Measurements from ENCODE around the gene PCLO.
"Not testable (repeated sequence)": the region's sequence is repeated elsewhere in the genome, so short reads cannot be mapped to it uniquely, and the experiment has no call there.

The PCLO gene

DNA sequence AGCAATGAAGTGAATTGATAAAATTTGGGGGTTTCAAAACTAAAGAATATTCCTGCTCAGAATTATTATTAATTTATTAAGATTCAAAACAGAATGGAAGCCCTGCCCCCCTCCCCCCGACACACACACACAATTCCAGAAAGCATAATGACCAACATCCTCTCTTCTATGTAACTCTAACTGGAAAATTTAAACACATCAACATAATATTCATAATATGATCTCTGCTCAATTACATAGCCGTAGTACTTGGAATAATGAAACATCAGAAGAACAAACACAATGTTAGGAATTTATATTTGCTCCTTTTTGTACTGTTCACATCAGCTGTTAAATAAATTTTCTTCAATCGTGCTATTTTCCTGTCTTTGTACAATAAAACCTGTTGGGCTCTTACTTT is 20.8 kb downstream of the PCLO start:
- no peak for DNase-seq

DNA sequence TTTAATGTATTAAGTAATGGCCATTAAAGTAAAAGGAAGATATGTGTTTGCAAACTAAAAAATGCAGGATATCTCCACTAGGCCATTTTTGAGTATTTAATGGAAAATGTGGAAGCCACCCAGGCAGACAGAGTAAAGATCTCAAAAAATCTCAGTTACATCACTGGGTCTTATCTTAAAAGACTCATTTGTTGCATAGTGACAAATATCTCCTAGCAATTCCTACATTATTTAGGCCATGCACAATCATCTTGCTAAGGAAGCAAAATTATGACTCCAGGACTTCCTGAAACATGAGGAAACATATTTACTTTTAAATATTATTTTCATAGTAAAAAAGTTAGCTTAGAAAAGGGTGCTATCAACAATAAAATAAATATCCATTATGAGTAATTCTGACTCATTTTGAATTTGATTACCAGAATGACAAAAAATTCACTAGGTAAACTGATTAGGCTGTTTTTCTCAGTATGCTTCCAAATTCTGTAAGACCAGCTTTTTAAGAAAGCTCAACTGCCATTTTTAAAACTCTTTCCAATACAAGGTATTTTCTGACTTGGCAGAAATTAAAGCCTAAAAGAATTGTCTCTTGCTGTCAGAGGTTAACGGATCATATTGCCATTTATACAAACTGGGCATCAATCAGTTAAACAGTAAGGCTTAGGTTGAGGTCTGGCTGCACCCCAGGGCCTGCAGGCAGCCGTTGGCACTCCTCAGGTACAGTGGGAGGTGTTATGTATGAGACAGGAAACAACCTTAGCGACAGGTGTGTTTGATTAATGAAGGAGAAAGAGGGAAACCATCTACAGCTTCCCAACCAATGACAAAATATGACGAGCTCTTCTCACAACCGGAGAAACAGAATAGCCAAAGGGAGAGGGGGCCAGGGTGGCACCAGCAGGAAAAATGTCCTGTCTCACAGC is 31.8 kb downstream of the PCLO start:
- no peak for DNase-seq

DNA sequence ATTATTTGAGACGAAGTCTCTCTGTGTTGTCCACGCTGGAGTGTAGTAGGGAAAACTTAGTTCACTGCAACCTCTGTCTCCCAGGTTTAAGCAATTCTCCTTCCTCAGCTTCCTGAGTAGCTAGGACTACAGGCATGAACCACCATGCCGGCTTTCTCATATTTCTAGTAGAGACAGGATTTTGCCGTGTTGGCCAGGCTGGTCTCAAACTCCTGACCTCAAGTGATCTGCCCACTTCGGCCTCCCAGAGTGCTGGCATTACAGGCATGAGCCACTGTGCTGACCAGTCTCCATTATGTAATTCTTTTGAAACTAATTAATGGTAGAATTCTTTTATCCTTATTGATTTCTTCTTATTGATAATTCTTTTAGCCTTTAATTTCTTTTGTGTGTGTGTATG is 32.5 kb downstream of the PCLO start:
- no peak for DNase-seq

DNA sequence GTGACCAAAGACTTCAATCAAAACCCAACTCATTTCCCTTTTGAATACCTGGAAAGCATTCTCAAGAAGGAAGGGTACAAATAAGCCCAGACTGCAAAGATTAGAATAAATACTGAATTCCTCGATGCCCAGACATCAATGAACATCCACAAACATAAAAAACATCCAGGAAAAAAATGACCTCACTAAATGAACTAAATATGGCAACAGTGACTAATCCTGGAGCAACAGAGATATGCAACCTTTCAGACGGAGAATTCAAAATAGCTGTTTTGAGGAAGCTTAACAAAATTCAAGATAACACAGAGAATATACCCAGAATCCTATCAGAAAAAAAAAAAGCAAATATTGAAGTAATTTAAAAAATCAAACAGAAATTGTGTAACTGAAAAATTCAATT is 43.2 kb downstream of the PCLO start:
- DNase-seq: no peak

DNA sequence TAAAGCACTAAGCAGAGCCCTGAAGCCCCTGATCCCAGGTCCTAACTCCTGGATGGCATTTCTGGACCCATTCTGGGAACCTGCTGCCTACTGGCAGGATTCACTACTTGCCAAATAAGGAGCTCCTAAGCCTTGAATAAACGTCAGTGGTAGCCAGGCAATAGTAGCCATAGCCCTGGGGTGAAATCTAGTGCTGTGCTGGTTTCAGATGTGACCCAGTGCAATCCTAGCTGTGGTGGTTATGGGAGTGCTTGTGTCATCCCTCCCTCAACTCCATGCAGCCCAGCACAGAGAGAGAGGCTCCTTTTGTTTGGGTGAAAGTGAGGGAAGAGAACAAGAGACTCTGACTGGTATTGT is 43.7 kb downstream of the PCLO start:
- no peak for DNase-seq

DNA sequence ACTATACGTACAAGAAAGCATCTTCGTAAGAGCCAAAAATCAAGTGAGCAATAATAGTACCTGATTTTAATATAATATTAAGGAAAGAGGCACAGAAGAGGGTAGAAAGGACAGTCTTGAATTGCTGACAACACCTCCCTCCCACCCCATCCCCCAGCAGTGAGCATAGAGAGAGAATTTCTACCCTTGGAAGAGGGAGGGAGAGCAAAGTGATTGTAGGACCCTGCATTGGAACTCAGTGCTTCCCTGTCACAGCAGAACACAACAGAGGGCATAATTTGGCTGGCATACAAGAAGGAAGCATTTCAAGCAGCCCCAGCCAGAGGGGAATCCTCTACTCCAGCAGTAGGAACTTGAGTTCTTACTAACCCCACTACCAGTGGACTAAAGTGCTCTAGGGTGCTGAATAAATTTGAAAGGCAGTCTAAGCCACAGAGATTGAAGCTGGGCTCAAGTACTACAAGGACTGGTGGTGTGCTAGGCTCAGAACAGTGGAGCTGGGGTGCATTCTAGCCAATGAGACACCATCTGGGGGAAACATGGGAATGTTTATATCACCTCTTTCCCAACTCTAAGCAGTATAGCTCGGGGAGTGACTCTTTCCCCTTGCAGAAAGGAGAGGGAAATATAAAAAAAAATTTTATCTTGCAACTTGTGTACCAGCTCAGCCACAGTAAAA is 44.2 kb downstream of the PCLO start:
- DNase-seq: no peak

DNA sequence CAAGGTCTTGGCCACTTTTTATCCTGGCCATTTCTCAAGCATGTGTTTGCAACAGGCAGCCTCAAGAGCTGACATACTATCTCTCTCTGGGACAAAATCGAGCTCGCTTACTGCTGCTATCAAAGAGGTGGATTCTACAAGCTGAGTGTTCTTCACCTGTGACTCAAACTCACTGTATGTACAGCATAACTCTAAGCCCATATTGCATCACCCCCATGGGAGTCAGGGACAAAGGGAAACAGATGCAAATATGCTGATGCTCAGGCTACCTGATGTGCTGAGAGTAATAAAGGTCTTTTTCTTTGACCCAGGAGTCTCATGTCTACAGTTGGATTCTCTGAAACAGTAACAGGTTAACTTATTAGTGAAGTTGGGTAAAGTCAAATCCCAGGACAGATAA is 45.2 kb downstream of the PCLO start:
- no peak for DNase-seq

DNA sequence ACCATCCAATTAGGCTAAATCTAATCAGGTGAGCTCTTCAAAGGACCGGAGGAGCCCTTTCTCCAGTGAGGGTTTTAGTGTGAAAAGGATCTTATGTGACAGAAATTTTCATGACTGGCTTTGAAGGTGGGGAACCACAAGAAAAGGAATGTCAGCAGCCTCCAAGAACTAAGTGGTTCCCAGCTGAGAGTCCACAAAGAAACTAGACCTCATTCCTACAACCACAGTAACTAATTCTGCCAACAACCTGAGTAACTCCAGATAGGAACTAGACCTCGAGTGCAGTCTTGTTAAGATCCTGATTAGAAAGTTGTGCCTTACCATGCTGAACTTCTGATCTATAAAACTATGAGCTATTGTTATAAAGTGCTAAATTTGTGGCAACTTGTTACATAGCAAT is 51.3 kb downstream of the PCLO start:
- DNase-seq: no peak

DNA sequence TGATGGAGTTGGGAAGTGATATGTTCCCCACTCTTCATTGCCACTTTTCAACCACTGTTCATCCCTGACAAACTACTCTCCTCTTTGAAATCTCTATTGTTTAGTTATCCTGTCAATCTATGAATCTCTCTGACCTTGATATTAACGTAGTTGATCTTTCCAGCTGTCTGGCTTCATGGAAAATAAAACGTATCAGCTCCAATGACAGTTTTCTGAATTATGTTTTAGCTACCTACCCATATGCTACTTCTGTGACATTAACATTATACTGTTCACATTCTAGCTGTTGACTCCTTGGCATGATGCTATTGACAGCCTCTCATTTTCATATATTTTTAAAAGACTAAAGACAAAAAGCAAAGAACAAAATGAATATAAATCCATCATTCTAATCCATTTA is 53.3 kb downstream of the PCLO start:
- DNase-seq: no peak

DNA sequence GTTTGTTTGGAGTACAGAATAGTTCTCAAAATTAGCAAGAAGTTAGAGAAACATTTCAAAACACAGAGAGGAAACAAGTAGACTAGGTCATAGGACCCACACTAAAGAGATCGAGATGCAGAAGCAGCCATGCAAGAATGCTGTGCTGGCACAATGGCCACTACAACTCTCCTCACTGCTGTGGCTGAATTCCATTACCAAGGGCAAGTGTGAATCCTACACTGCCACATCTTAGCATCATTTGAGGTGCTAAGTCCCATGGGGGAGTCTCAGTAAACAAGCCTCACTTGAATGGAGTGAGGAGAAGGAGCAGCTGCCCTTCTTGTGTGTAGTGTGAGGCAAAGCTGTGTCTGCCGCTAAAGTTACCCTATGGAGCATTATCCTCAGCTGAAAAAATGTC is 56.7 kb downstream of the PCLO start:
- no peak for DNase-seq

DNA sequence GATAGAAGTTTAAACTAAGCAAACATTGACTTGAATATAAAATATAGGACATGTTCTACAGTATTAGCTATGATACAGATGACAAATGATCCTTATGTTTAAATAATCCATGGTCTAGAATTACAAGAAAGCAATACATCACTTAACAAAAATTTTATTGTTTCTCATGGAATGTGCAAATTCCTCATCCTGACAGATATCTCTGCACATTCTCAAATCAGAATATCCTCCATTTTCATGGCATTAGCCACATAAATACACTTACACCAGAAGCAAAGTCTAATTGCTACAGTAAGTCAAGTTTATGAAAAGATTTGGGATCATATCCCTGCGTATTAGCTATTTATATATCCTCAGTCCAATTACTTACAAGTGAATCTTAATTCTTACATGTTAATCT is 57.6 kb downstream of the PCLO start:
- DNase-seq: no peak

DNA sequence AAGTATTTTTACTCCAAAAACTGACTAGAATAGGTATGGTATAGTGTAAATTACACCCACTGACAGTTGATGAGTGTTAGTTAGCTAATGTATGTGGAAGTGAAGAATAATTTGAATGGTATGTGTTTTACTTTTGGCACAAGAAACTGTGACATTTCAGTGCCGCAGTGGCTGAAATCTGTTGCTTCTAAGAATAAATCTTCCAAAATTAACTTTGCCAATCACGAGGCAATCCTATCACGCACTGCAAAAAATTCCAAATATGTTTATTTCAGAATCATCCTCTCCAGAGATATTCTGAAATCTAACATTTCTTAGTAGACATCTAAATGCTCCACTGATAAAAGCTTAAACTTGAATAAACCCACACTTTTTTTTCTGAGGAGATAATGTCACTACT is 61.2 kb downstream of the PCLO start:
- no peak for DNase-seq

DNA sequence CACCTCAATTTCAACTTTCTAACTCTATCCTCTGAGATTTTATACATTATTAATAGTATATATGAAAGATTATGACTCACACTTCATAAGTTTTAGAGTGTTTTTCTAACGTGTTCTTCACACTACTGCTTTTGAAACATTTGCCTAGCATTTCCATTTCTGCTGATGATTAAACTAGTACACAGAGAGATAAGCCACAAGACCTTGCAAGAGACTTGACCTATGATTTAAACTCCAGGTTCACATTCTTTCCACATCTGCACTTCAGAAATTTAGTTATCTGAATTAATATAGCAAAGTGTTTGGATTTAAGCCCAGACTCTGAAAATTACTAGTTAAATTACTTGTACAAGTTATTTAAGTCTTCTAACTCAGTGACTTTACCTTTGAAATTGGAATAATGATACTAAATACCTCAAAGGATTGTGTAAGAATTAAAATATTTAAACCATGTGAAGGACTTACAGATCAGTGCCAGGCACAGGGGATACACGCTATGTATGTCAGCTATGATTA is 66.6 kb downstream of the PCLO start:
- DNase-seq: no peak

DNA sequence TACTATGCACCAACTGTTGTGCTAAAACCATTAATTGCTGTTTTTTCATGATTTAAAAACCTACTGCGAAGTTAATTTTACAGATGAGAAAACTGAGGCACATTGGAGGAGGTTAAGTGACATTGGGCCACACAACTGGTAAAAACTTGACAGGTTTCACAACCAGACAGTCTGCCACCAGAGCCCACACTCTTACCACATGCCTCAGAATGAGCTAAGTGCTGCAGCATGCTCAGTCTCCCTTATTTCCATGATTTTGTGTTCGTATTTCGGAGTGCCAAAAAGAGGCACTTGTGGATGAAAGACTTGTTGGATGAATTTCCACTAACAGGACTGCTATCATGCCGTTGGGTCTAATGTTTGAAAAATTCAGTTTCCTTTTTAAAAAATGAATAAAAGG is 77.4 kb downstream of the PCLO start:
- no peak for DNase-seq

DNA sequence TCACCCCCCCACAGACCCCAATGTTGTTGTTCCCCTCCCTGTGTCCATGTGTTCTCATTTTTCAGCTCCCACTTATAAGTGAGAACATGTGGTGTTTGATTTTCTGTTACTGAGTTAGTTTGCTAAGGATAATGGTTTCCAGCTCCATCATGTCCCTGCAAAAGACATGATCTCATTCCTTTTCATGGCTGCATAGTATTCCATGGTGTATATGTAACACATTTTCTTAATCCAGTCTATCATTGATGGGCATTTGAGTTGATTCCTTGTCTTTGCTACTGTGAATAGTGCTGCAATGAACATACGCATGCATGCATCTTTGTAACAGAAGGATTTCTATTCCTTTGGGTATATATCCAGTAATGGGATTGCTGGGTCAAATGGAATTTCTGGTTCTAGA is 82.8 kb downstream of the PCLO start:
- DNase-seq: not testable (repeated sequence)

DNA sequence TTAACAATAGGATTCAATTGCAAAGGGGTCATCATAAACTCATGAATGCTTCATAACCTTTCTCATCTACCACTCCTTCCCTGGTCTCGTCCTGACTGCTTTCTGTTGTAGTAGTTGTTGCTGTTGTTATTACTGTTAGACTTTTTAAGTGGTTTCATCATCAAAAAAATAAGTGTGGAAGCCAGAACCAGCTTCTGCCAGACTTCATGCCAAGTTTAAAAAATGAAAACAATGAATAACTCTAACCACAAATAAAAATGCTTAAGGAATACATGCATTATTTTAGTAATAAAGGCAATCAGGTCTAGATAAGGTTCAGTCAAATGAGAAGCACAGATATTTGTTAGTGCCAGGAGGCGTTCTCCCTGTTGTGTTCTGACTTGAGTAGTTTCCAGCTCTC is 85.4 kb downstream of the PCLO start:
- no peak for DNase-seq

DNA sequence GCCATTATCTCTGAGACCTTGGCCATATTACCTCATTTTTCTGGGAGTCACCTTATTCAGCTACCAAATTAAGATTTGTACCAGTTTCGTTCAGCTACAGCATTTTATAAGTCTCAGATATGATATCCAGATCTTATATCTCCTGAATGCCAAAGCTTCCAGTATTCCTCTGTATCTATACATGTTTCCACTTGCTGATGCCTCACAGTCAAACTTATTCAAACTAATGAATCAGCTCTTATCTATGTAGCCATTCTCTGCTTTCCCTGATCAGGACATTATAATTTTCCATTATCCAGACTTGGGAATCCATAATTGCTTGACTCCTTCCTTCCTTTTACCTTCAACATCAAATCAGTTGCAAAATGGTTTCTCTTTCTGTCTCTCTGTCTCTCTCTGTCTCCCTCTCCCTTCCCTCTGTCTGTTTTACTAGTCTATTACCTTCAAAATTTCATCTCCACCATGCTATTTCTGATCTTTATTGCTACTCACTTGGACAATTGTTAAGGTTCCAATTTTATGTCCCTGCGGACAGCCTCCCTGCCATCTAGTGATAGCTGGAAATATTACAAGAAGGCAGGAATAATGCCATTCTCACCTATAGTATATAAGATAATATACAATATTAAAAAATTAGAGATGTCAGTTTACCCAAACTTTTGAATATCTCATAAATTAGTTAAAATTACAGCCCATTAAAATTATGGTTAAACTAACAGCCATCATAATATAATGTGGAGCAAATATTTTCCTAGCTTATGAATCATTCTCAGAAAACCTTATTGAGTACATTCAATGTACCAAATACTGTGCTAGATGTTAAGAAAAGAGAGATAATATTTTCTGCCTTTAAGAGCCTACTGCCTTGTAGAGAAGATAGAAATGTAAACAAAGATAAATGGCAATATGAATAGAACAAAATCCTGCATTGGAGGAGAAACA is 89.8 kb downstream of the PCLO start:
- DNase-seq: no peak

DNA sequence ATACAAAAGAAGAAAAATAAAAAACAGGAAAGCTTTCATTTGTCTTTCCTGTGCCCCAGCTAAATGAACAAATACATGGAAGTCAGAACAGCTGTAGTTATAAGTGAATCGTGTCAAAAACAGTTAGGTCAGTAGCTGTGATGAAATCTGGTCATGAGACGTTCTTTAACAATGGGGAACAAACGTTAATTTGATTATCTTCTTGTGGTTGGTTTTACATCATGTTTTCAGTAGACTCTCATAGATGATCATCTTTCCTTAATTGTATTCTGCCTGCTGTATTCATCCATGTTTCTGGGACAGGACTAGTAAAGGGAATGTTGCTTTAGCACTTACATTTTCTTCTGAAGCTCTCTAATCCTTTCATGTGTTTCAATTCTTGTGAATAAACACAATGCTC is 97.0 kb downstream of the PCLO start:
- DNase-seq: no peak

DNA sequence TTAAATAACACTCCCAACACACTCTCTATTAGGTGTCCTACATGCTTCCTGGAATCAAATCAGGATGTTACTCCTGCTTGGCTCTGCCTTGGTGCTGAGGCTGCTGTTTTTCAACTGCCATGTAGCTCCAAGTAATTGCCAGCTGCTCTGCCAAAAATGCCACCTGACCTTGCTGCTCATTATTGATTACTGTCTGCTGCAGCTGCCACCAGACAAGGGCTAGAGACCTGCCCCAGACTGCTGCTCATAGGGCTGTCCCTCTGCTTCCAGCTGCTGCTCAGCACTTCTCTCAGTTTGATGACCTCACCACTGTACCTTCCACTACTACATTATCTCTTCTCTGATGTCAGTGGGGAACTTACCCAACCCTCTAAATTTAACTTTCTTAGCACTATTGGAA is 102.5 kb downstream of the PCLO start:
- no peak for DNase-seq

DNA sequence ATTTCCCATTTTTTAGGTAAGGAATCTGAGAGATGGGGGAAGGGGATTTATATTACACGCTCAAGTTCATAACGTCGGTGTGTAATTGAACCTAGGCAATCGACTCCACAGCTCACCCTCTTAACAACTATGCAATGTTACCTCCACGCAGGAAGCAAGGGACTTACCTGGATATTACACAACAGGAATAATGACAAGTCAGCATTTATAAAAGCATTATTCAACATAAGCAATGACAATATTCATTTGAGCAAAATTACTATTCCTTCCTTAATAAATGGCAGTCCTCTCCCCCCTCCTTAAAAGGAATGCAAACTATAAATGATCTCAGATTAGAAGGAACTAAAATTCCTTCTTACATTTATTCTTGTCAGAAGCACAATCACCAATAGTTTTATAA is 104.0 kb downstream of the PCLO start:
- no peak for DNase-seq

DNA sequence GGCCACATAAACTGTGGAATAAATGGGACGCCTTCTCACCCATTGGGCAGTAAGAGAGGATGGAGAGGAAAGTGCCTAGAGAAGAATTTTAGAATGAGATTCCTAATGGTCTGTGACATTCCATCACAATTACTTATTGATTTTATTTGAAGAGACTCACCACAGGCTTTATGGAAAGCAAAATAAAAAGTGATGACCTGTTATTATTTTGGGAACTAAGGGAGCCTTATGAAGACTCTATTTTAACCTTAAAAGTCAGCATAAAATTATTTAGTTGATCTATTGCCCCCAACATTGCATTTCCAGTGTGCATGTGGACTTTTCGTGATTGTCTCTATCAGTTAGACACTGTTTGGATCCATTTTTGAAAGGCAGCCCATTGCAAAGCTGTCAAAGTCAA is 107.5 kb downstream of the PCLO start:
- no peak for DNase-seq

DNA sequence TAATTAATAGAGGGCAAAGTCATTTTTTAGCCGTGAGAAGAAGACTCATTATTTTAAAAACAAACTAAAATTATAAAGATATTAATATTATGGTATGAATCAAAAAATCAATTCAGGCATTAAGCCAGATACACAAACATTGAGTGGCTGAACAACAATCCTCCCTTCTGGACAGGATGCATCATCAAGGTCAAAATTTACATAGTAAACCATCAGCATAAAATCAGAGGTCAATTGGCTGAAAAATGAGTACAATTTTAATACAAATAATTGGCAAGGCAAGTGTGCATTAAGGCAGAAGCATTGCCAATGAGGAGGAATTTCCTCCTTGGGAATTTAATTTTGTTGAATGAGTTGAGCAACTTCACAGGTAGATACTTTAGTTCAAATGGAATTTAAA is 108.2 kb downstream of the PCLO start:
- no peak for DNase-seq

DNA sequence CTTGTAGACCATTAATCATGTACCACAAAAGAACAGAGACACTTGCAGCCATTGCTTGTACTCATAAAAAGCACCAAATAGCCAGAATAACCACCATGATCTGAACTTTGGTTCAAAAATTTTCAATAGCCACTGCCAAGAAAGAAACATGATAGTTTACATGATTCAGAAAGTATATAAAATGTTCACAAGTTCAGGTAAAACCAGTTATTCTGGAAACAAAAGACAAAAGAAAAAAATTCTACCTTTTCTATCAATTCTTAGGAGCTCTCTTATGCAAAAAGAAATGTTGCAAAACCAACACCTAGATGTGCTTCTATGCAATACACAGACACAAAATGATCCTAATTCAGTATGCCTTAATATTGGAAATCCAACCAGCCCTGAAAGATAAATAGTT is 108.7 kb downstream of the PCLO start:
- no peak for DNase-seq
